Measurements from ENCODE around the gene BBS1. TPM values are rescaled to one million over a fixed set of nuclear protein-coding genes. Genes with fewer than 3 reads are reported as not detected.

BBS1 gene
- total and polyA plus RNA-seq, 4 donors: 4.2 to 18.5 (median 8.6) TPM

- 95% methylated on average over 10 of the region's 10 CpGs for WGBS
- H3K4me1 ChIP-seq (ENCODE audit: control insufficient read depth in 4 of 4, insufficient read depth in 4 of 4, low read length in 3 of 4): peaks cover 2 to 14% (median 10%) of the 10 kb centered on the region in 4 donors
- no peaks in the 10 kb centered on the region for H3K27me3 ChIP-seq (ENCODE audit: control insufficient read depth in 4 of 4, insufficient read depth in 4 of 4, low read length in 3 of 4)
- H3K4me3 ChIP-seq (ENCODE audit: low read depth in 1 of 3, low read length in 3 of 3): no peak overlapping the region
- no peak overlapping the region for H3K27ac ChIP-seq (ENCODE audit: low read depth in 1 of 2, low read length in 2 of 2)
- no peak overlapping the region for H3K9ac ChIP-seq (ENCODE audit: low read depth in 1 of 2, low read length in 2 of 2)
- TF ChIP-seq, protein P1, sequence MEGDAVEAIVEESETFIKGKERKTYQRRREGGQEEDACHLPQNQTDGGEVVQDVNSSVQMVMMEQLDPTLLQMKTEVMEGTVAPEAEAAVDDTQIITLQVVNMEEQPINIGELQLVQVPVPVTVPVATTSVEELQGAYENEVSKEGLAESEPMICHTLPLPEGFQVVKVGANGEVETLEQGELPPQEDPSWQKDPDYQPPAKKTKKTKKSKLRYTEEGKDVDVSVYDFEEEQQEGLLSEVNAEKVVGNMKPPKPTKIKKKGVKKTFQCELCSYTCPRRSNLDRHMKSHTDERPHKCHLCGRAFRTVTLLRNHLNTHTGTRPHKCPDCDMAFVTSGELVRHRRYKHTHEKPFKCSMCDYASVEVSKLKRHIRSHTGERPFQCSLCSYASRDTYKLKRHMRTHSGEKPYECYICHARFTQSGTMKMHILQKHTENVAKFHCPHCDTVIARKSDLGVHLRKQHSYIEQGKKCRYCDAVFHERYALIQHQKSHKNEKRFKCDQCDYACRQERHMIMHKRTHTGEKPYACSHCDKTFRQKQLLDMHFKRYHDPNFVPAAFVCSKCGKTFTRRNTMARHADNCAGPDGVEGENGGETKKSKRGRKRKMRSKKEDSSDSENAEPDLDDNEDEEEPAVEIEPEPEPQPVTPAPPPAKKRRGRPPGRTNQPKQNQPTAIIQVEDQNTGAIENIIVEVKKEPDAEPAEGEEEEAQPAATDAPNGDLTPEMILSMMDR (IDR thresholded peaks at IDR 0.05; ENCODE audit: low read depth, low read length, missing input control): no peak
- TF ChIP-seq NR2F2 (IDR thresholded peaks at IDR 0.05) (no peak), ATF3 (IDR thresholded peaks at IDR 0.05) (no peak), RAD21 (IDR thresholded peaks at IDR 0.05) (no peak)
- peaks cover 0 to 8% (median 0%) of the 10 kb centered on the region in 4 donors for H3K36me3 ChIP-seq (ENCODE audit: control insufficient read depth in 4 of 4, insufficient read depth in 3 of 4, low read depth in 1 of 4, low read length in 3 of 4)
- no peak for DNase-seq (ENCODE audit: low spot score)
- no peaks in the 10 kb centered on the region for H3K9me3 ChIP-seq (ENCODE audit: control insufficient read depth in 4 of 4, low read length in 3 of 4)
Measured at GRCh38 chr11:66563832-66564231, 53.4 kb downstream of the BBS1 start.

- H3K27me3 ChIP-seq (ENCODE audit: control insufficient read depth in 4 of 4, insufficient read depth in 4 of 4, low read length in 3 of 4): no peaks in the 10 kb centered on the region
- H3K4me1 ChIP-seq (ENCODE audit: control insufficient read depth in 4 of 4, insufficient read depth in 4 of 4, low read length in 3 of 4): peaks cover 2 to 14% (median 8%) of the 10 kb centered on the region in 4 donors
- H3K4me3 ChIP-seq (ENCODE audit: low read depth in 1 of 3, low read length in 3 of 3): no peak overlapping the region
- no peak overlapping the region for H3K9ac ChIP-seq (ENCODE audit: low read depth in 1 of 2, low read length in 2 of 2)
- H3K36me3 ChIP-seq (ENCODE audit: control insufficient read depth in 4 of 4, insufficient read depth in 3 of 4, low read depth in 1 of 4, low read length in 3 of 4): peaks cover 0 to 8% (median 0%) of the 10 kb centered on the region in 4 donors
- no peak overlapping the region for H3K27ac ChIP-seq (ENCODE audit: low read depth in 1 of 2, low read length in 2 of 2)
- DNase-seq (ENCODE audit: low spot score): no peak
- 94% methylated on average over 14 of the region's 14 CpGs for WGBS
- H3K9me3 ChIP-seq (ENCODE audit: control insufficient read depth in 4 of 4, low read length in 3 of 4): no peaks in the 10 kb centered on the region
- TF ChIP-seq HNF4G (IDR thresholded peaks at IDR 0.05) (no peak), EGR1 (IDR thresholded peaks at IDR 0.05; ENCODE audit: low read depth in 2 of 2) (no peak), MAX (IDR thresholded peaks at IDR 0.05) (no peak), FOXA2 (IDR thresholded peaks at IDR 0.05) (no peak), SP1 (IDR thresholded peaks at IDR 0.05) (no peak), FOXA1 (IDR thresholded peaks at IDR 0.05) (no peak), JUND (IDR thresholded peaks at IDR 0.05) (no peak), HNF4A (conservative IDR thresholded peaks at IDR 0.05) (no peak), TAF1 (conservative IDR thresholded peaks at IDR 0.05) (no peak), RXRA (IDR thresholded peaks at IDR 0.05) (no peak), GABPA (IDR thresholded peaks at IDR 0.05 in 1 of 2, conservative IDR thresholded peaks at IDR 0.05 in 1 of 2) (no peak), REST (IDR thresholded peaks at IDR 0.05) (no peak)
Measured at GRCh38 chr11:66564538-66564937, 54.1 kb downstream of the BBS1 start.
